ENCODE data around the gene VNN1. TPM values are rescaled to one million over a fixed set of nuclear protein-coding genes. Genes with fewer than 3 reads are reported as not detected.

Gene VNN1
- total and polyA plus RNA-seq, 3 donors from 2014 or later, result 0.16 to 0.54 (median 0.37) TPM

DNA sequence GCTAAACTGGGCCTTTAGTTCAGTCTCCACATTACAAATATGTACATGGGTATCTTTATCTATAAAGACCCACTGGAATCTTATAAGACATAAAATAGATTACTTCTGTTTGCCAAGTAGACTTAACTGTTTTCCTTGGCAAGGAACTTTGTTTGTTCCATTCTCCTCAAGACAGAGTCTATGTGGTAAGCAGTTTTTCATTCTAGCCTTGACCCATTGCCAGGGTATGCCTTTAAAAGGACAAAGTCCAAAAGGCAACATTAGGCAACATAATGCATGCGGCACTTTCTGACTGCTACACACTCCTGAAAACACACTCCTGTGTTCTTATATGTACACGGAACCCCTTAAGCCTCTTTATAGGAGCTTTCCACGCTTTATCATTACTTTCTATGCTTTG lies 20.4 kb downstream of the VNN1 start:
- intact Hi-C loops (cut with DNase I; ENCODE audit: low total_unique reads), result no loop called here
- WGBS, 2 donors, result 57 to 91% methylated on average over 3 of the region's 3 CpGs
- H3K4me3 ChIP-seq, result no peak overlapping the region
- H3K27ac ChIP-seq, result no peak overlapping the region
- no peaks in the 10 kb centered on the region for H3K27me3 ChIP-seq
- no peak for DNase-seq
- TF ChIP-seq POLR2A (IDR thresholded peaks at IDR 0.05), result no peak
- TF ChIP-seq, protein P1, sequence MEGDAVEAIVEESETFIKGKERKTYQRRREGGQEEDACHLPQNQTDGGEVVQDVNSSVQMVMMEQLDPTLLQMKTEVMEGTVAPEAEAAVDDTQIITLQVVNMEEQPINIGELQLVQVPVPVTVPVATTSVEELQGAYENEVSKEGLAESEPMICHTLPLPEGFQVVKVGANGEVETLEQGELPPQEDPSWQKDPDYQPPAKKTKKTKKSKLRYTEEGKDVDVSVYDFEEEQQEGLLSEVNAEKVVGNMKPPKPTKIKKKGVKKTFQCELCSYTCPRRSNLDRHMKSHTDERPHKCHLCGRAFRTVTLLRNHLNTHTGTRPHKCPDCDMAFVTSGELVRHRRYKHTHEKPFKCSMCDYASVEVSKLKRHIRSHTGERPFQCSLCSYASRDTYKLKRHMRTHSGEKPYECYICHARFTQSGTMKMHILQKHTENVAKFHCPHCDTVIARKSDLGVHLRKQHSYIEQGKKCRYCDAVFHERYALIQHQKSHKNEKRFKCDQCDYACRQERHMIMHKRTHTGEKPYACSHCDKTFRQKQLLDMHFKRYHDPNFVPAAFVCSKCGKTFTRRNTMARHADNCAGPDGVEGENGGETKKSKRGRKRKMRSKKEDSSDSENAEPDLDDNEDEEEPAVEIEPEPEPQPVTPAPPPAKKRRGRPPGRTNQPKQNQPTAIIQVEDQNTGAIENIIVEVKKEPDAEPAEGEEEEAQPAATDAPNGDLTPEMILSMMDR (IDR thresholded peaks at IDR 0.05), result no peak
- no peaks in the 10 kb centered on the region for H3K4me1 ChIP-seq
- H3K36me3 ChIP-seq (ENCODE audit: low read depth, missing control alignments), result no peaks in the 10 kb centered on the region
- H3K9me3 ChIP-seq, result no peaks in the 10 kb centered on the region

DNA sequence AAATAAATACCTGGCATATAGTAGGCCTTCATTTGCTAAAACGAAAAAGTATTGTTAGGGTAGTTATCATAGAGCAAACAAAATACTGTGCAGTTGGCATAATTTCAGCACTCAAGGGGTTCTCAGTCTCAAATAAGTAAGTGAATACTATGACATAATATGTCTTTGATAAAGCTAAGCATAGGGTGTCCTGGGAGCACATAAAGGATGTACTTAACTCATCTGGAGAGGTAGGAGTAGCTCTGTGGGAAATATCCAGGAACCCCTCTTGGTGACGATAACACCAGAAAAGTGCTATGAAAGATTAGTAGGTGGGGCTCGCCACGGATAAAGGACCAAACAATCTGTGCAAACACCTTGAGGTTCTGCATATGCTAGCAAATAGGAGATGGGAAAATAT lies 23.2 kb downstream of the VNN1 start:
- no peaks in the 10 kb centered on the region for H3K9me3 ChIP-seq
- no peak for TF ChIP-seq POLR2A (IDR thresholded peaks at IDR 0.05)
- TF ChIP-seq, protein P1 (IDR thresholded peaks at IDR 0.05), result no peak
- no peak overlapping the region for H3K27ac ChIP-seq
- no peaks in the 10 kb centered on the region for H3K4me1 ChIP-seq
- no peaks in the 10 kb centered on the region for H3K36me3 ChIP-seq (ENCODE audit: low read depth, missing control alignments)
- intact Hi-C loops (cut with DNase I; ENCODE audit: low total_unique reads), result no loop called here
- WGBS, 2 donors, result 88 to 93% methylated on average over 4 of the region's 4 CpGs
- no peak for DNase-seq
- H3K4me3 ChIP-seq, result no peak overlapping the region
- no peaks in the 10 kb centered on the region for H3K27me3 ChIP-seq

DNA sequence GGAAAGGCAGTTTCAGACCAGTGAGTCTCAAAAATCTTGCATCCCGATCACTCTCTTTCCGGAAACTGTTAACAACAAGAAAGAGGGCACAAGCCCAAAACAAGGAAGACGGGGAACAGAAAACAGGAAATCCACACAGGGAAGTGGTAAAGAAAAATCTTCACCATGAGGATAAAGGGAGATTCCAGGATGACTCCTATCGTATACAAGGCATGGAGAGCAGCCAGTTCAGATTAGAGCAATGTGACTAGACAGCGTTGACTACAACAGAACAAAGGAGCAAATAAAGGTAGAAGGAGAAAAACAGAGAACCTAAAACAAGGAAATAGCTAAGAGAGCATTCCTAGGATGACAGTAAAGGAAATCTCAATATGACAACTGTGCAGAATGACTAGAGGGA lies 26.5 kb downstream of the VNN1 start:
- TF ChIP-seq, protein P1 (IDR thresholded peaks at IDR 0.05), result no peak
- no peak for TF ChIP-seq POLR2A (IDR thresholded peaks at IDR 0.05)
- DNase-seq, result no peak
- Histone ChIP-seq H3K4me3 (no peak overlapping the region), H3K4me1 (no peaks in the 10 kb centered on the region), H3K27me3 (no peaks in the 10 kb centered on the region), H3K9me3 (no peaks in the 10 kb centered on the region), H3K27ac (no peak overlapping the region), H3K36me3 (ENCODE audit: low read depth, missing control alignments) (no peaks in the 10 kb centered on the region)
- WGBS, 2 donors, result 70 to 73% methylated on average over 5 of the region's 5 CpGs
- intact Hi-C loops (cut with DNase I; ENCODE audit: low total_unique reads), result no loop called here

DNA sequence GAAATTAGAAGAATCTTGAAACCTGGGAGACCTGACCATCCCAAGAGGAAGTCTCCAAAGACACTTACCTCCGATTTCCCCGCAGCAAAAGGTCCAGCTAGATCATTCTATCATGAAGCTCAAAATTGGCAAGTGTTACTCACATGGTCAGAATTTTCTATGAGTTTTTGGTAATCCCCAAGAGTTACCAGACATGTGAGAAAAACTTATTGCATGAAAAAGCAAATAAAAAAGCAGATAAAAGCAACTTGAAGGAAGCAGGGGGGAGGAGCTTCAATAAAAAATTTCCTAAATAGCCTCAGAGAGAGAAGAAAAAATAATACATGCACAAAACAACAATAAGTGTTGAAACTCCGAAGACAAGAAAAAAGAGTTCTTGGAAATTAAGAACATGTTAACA lies 27.3 kb downstream of the VNN1 start:
- intact Hi-C loops (cut with DNase I; ENCODE audit: low total_unique reads), result no loop called here
- no peaks in the 10 kb centered on the region for H3K9me3 ChIP-seq
- TF ChIP-seq, protein P1 (IDR thresholded peaks at IDR 0.05), result no peak
- TF ChIP-seq POLR2A (IDR thresholded peaks at IDR 0.05), result no peak
- H3K27ac ChIP-seq, result no peak overlapping the region
- H3K4me3 ChIP-seq, result no peak overlapping the region
- no peak for DNase-seq
- WGBS, 2 donors, result 93 to 94% methylated on average over 3 of the region's 3 CpGs
- no peaks in the 10 kb centered on the region for H3K4me1 ChIP-seq
- no peaks in the 10 kb centered on the region for H3K27me3 ChIP-seq
- H3K36me3 ChIP-seq (ENCODE audit: low read depth, missing control alignments), result no peaks in the 10 kb centered on the region

DNA sequence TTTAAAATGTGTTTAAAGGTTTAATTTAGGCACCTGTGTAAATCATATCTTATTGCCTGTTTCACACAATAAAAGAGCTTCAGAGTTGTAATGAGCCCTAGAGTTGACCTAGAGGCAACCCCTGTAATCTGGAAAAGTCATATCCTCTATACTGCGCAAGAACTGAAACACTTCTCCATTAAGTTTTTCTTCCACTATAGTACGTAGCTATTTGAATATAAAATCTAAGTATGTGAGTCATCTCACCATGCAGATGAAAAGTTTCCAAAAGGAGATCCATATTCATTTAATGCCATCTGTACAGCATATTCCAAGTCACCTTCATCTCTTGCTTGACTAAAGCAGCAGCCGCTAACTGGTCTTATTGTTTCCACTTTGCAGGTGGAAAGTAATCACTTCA lies 28.8 kb downstream of the VNN1 start:
- Histone ChIP-seq H3K4me1 (no peaks in the 10 kb centered on the region), H3K36me3 (ENCODE audit: low read depth, missing control alignments) (no peaks in the 10 kb centered on the region), H3K9me3 (no peaks in the 10 kb centered on the region), H3K27ac (no peak overlapping the region), H3K27me3 (no peaks in the 10 kb centered on the region), H3K4me3 (no peak overlapping the region)
- DNase-seq, result no peak
- TF ChIP-seq POLR2A (IDR thresholded peaks at IDR 0.05), result no peak
- TF ChIP-seq, protein P1 (IDR thresholded peaks at IDR 0.05), result no peak
- intact Hi-C loops (cut with DNase I; ENCODE audit: low total_unique reads), result no loop called here
- WGBS, 2 donors, result 86 to 92% methylated on average over 3 of the region's 3 CpGs

Measured in testis (tissue), 3 donors.